Karpas-422 (cell line): Measurements from ENCODE around the gene RSRC2. TPM values are rescaled to one million over a fixed set of nuclear protein-coding genes. Genes with fewer than 3 reads are reported as not detected.
"Not testable (repeated sequence)": the region's sequence is repeated elsewhere in the genome, so short reads cannot be mapped to it uniquely, and the experiment has no call there.

Experiments used
- DNase-seq: peaks from one replicate; pipeline ENCODE4 v3.0.0-alpha.2; 2015
- H2AFZ ChIP-seq: fragments of 200-600 bp; sonication (generic); 2 replicates; pipeline ENCODE4 v1.6.1; 2014; ENCODE audit warnings: antibody characterized with exemption, low read length, mixed read lengths
- H3K27ac ChIP-seq: fragments of 200-600 bp; sonication (generic); 2 replicates; pipeline ENCODE4 v1.5.1; 2014; ENCODE audit warnings: mild to moderate bottlenecking, low read length, moderate library complexity
- H3K27me3 ChIP-seq: fragments of 200-600 bp; sonication (generic); 2 replicates; pipeline ENCODE4 v1.6.1; 2014; ENCODE audit warnings: low read length, mixed read lengths
- H3K36me3 ChIP-seq: fragments of 200-600 bp; sonication (generic); 2 replicates; pipeline ENCODE4 v1.6.1; 2014; ENCODE audit warnings: low read length, mixed read lengths; ENCODE audit not compliant: insufficient read depth
- H3K4me1 ChIP-seq: fragments of 200-600 bp; sonication (generic); 2 replicates; pipeline ENCODE4 v1.6.1; 2014; ENCODE audit warnings: mild to moderate bottlenecking, low read length, mixed read lengths
- H3K4me2 ChIP-seq: fragments of 200-600 bp; sonication (generic); 2 replicates; pipeline ENCODE4 v1.6.1; 2014; ENCODE audit warnings: low read length, low read depth, mild to moderate bottlenecking; ENCODE audit not compliant: poor library complexity, severe bottlenecking
- H3K4me3 ChIP-seq: fragments of 200-600 bp; sonication (generic); 2 replicates; pipeline ENCODE4 v1.5.1; 2014; ENCODE audit warnings: mild to moderate bottlenecking, antibody characterized with exemption, low read length, mixed read lengths
- H3K79me2 ChIP-seq: fragments of 200-600 bp; sonication (generic); 2 replicates; pipeline ENCODE4 v1.6.1; 2014; ENCODE audit warnings: mild to moderate bottlenecking, low read length, mixed read lengths
- H3K9ac ChIP-seq: fragments of 200-600 bp; sonication (generic); 2 replicates; pipeline ENCODE4 v1.6.0; 2014; ENCODE audit warnings: low read length
- H3K9me2 ChIP-seq: fragments of 200-600 bp; sonication (generic), shearing (Covaris generic); replicated peaks from 2 replicates; pipeline ENCODE4 v1.6.0; 2014; ENCODE audit warnings: mild to moderate bottlenecking, low read length, moderate library complexity; ENCODE audit not compliant: insufficient read depth
- H3K9me3 ChIP-seq: fragments of 300-700, 200-600 bp; sonication (generic); 2 replicates; pipeline ENCODE4 v1.6.1; 2014; ENCODE audit warnings: low read length, mixed read lengths
- H4K20me1 ChIP-seq: fragments of 200-600 bp; sonication (generic); 2 replicates; pipeline ENCODE4 v1.6.1; 2014; ENCODE audit warnings: mild to moderate bottlenecking, antibody characterized with exemption, low read length, low read depth; ENCODE audit not compliant: insufficient read depth
- total RNA-seq: library from RNA; depleted of rRNA; stranded (reverse); fragments of >200 nt; shearing (Covaris generic); gene quantifications from 2 replicates; pipeline ENCODE4 v1.2.3, GENCODE V29; 2014; ENCODE audit warnings: low replicate concordance; rRNA removed

RSRC2 gene, protein sequence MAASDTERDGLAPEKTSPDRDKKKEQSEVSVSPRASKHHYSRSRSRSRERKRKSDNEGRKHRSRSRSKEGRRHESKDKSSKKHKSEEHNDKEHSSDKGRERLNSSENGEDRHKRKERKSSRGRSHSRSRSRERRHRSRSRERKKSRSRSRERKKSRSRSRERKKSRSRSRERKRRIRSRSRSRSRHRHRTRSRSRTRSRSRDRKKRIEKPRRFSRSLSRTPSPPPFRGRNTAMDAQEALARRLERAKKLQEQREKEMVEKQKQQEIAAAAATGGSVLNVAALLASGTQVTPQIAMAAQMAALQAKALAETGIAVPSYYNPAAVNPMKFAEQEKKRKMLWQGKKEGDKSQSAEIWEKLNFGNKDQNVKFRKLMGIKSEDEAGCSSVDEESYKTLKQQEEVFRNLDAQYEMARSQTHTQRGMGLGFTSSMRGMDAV
- total RNA-seq: 71.4 and 71.9 TPM in 2 replicates

- Histone ChIP-seq H3K9ac (peak within 1 kb of the TSS; percentile 93), H3K27ac (peak within 1 kb of the TSS; percentile 92), H3K4me2 (peak within 1 kb of the TSS; percentile 92), H3K4me3 (peak within 1 kb of the TSS; percentile 92), H3K9me2 (no peaks in the 10 kb centered on the region), H3K9me3 (no peaks in the 10 kb centered on the region), H4K20me1 (peaks cover 28% of the 10 kb centered on the region), H2AFZ (peak within 1 kb of the TSS; percentile 18; the same call in 1 of the 2 replicates), H3K36me3 (peaks cover 42% of the 10 kb centered on the region), H3K4me1 (peaks cover 55% of the 10 kb centered on the region), H3K27me3 (no peaks in the 10 kb centered on the region), H3K79me2 (peaks cover 90% of the 10 kb centered on the region)
- DNase-seq: peak; percentile 100
These were observed at the start of gene RSRC2, which contains the start of gene KNTC1 for GRCh38 chr12:122526683-122527477. TSS of gene RSRC2 (minus strand) at chr12:122526936. CDS start at chr12:122526853, 83 bp downstream. TSS of gene KNTC1 (plus strand) at chr12:122527249. CDS start at chr12:122530064, 2,815 bp downstream.

DNA sequence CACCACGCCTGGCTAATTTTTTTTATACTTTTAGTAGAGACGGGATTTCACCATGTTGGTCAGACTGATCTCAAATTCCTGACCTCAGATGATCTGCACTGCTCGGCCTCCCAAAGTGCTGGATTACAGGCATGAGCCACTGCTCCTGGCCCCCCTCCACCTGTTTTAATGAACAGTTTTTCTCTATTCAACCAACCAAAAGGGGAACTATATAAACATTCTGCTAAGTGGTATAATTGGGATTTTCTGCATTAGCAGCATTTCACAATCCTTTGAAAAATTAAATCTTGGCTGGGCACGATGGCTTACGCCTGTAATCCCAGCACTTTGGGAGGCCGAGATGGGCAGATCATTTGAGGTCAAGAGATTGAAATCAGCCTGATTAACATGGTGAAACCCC is 45.1 kb upstream of the RSRC2 start:
- no peak overlapping the region for H3K27ac ChIP-seq
- peaks cover 33% of the 10 kb centered on the region for H3K36me3 ChIP-seq
- no peak overlapping the region for H3K4me3 ChIP-seq
- H3K27me3 ChIP-seq: no peaks in the 10 kb centered on the region
- no peaks in the 10 kb centered on the region for H3K9me3 ChIP-seq
- no peaks in the 10 kb centered on the region for H4K20me1 ChIP-seq
- H3K4me1 ChIP-seq: no peaks in the 10 kb centered on the region
- DNase-seq: no peak
- no peak overlapping the region for H2AFZ ChIP-seq
- H3K79me2 ChIP-seq: no peaks in the 10 kb centered on the region
- no peaks in the 10 kb centered on the region for H3K9me2 ChIP-seq
- no peak overlapping the region for H3K9ac ChIP-seq
- no peak overlapping the region for H3K4me2 ChIP-seq

DNA sequence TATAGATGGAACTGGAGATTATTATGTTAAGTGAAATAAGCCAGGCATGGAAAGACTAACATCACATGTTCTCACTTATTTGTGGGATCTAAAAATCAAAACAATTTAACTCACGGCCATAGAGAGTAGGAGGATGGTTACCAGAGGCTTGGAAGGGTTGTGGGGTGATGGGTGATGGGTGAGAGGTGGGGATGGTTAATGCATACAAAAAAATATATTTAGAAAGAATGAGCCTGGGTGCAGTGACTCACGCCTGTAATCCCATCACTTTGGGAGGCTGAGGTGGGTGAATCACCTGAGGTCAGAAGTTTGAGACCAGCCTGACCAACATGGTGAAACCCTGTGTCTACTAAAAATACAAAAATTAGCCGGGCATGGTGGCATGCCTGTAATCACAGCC is 43.3 kb upstream of the RSRC2 start:
- H3K27ac ChIP-seq, H3K9ac ChIP-seq, H3K9me2 ChIP-seq, H3K4me3 ChIP-seq, DNase-seq, H3K4me1 ChIP-seq, H3K9me3 ChIP-seq, H3K79me2 ChIP-seq, H3K4me2 ChIP-seq, H2AFZ ChIP-seq, H4K20me1 ChIP-seq, H3K27me3 ChIP-seq: not testable (repeated sequence)
- H3K36me3 ChIP-seq: peaks cover 21% of the 10 kb centered on the region; the same call in 1 of the 2 replicates

- H3K27me3 ChIP-seq: no peaks in the 10 kb centered on the region
- H3K79me2 ChIP-seq: no peaks in the 10 kb centered on the region
- no peak overlapping the region for H3K4me2 ChIP-seq
- no peak overlapping the region for H2AFZ ChIP-seq
- H3K36me3 ChIP-seq: peaks cover 20% of the 10 kb centered on the region; the same call in 1 of the 2 replicates
- DNase-seq: no peak
- no peak overlapping the region for H3K9ac ChIP-seq
- H4K20me1 ChIP-seq: no peaks in the 10 kb centered on the region
- no peaks in the 10 kb centered on the region for H3K9me2 ChIP-seq
- H3K4me1 ChIP-seq: no peaks in the 10 kb centered on the region
- no peaks in the 10 kb centered on the region for H3K9me3 ChIP-seq
- H3K4me3 ChIP-seq: no peak overlapping the region
- no peak overlapping the region for H3K27ac ChIP-seq
These were observed 42.6 kb upstream of the RSRC2 start for GRCh38 chr12:122569288-122569687.

DNA sequence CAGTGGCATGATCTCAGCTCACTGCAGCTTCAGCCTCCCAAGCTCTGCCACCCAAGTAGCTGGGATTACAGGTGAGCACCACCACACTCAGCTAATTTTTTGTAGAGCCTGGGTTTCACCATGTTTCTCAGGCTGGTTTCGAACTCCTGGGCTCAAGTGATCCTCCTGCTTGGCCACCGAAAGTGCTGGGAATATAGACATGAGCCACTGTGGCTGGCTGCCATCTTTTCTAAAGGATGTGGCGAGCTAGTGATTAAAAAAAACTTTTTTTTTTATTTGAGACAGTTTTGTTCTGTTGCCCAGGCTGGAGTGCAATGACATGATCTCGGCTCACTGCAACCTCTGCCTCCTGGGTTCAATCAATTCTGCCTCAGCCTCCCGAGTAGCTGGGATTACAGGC is 40.1 kb upstream of the RSRC2 start:
- not testable (repeated sequence) for H3K27ac ChIP-seq

GRCh38 chr12:122563361-122563760 is 36.6 kb upstream of the RSRC2 start:
- H3K79me2 ChIP-seq: no peaks in the 10 kb centered on the region
- H3K27me3 ChIP-seq: no peaks in the 10 kb centered on the region
- H3K9me2 ChIP-seq: no peaks in the 10 kb centered on the region
- no peak overlapping the region for H3K4me2 ChIP-seq
- H3K9ac ChIP-seq: no peak overlapping the region
- no peak overlapping the region for H3K27ac ChIP-seq
- H4K20me1 ChIP-seq: no peaks in the 10 kb centered on the region
- no peak overlapping the region for H3K4me3 ChIP-seq
- no peak overlapping the region for H2AFZ ChIP-seq
- H3K4me1 ChIP-seq: no peaks in the 10 kb centered on the region
- H3K36me3 ChIP-seq: peaks cover 20% of the 10 kb centered on the region
- DNase-seq: no peak
- H3K9me3 ChIP-seq: no peaks in the 10 kb centered on the region

More for the DNA sequence above, 40.1 kb upstream of the RSRC2 start:
- H3K27me3 ChIP-seq, H3K9ac ChIP-seq, H2AFZ ChIP-seq, H3K4me2 ChIP-seq, H3K4me1 ChIP-seq, H3K9me3 ChIP-seq, H3K4me3 ChIP-seq, DNase-seq, H3K79me2 ChIP-seq, H4K20me1 ChIP-seq, H3K9me2 ChIP-seq: not testable (repeated sequence)
- peaks cover 18% of the 10 kb centered on the region; the same call in 1 of the 2 replicates for H3K36me3 ChIP-seq

DNA sequence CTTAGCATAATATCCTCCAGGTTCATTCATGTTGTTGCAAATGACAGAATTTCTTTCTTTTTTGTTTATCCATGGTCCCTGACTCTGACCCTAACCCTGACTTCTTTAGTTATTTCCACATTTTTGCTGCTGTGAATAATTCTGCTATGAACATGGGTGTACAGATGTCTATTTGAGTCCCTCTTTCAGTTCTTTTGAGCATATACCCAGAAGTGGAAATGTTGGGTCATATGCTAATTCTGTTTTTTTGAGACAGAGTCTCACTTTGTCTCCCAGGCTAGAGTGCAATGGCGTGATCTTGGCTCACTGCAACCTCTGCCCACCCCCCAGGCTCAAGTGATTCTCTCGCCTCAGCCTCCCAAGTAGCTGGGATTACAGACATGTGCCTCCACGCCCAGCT is 33.4 kb upstream of the RSRC2 start:
- H3K9me3 ChIP-seq: no peaks in the 10 kb centered on the region
- no peaks in the 10 kb centered on the region for H3K79me2 ChIP-seq
- DNase-seq: no peak
- no peak overlapping the region for H2AFZ ChIP-seq
- no peak overlapping the region for H3K4me2 ChIP-seq
- H3K27ac ChIP-seq: no peak overlapping the region
- H3K4me1 ChIP-seq: no peaks in the 10 kb centered on the region
- no peaks in the 10 kb centered on the region for H4K20me1 ChIP-seq
- H3K9ac ChIP-seq: no peak overlapping the region
- H3K9me2 ChIP-seq: no peaks in the 10 kb centered on the region
- no peaks in the 10 kb centered on the region for H3K27me3 ChIP-seq
- H3K36me3 ChIP-seq: peaks cover 33% of the 10 kb centered on the region
- no peak overlapping the region for H3K4me3 ChIP-seq
